ENCODE measurements around the gene SCN2B. TPM values are rescaled to one million over a fixed set of nuclear protein-coding genes. Genes with fewer than 3 reads are reported as not detected.

SCN2B gene
- total RNA-seq, 4 donors from 2014 or later, result 0.37 to 9.3 TPM; not detected in 2

GRCh38 chr11:118155776-118156530, 20.5 kb downstream of the SCN2B start:
- Histone ChIP-seq H3K4me1 (peaks cover 0 to 9% of the 10 kb centered on the region in 2 donors), H3K27ac (no peak overlapping the region), H3K4me3 (no peak overlapping the region), H3K27me3 (no peaks in the 10 kb centered on the region), H3K36me3 (no peaks in the 10 kb centered on the region), H3K9me3 (no peaks in the 10 kb centered on the region)
- TF ChIP-seq POLR2A (IDR thresholded peaks at IDR 0.05) (no peak), CTCF (IDR thresholded peaks at IDR 0.05) (no peak)
- DNase-seq, result no peak
- intact Hi-C loops (cut with DNase I; ENCODE audit: low total_unique reads), result no loop called here

- TF ChIP-seq POLR2A (IDR thresholded peaks at IDR 0.05) (no peak), CTCF (IDR thresholded peaks at IDR 0.05) (no peak)
- Histone ChIP-seq H3K27me3 (no peaks in the 10 kb centered on the region), H3K36me3 (no peaks in the 10 kb centered on the region), H3K27ac (no peak overlapping the region), H3K4me3 (no peak overlapping the region), H3K9me3 (no peaks in the 10 kb centered on the region), H3K4me1 (peaks cover 0 to 9% of the 10 kb centered on the region in 2 donors)
- intact Hi-C loops (cut with DNase I; ENCODE audit: low total_unique reads), result no loop called here
- DNase-seq, result no peak
These were observed 21.8 kb downstream of the SCN2B start for GRCh38 chr11:118154641-118155040.

- TF ChIP-seq CTCF (IDR thresholded peaks at IDR 0.05) (no peak), POLR2A (IDR thresholded peaks at IDR 0.05) (no peak)
- Histone ChIP-seq H3K4me3 (no peak overlapping the region), H3K27me3 (no peaks in the 10 kb centered on the region), H3K4me1 (peaks cover 0 to 9% of the 10 kb centered on the region in 2 donors), H3K9me3 (no peaks in the 10 kb centered on the region), H3K27ac (no peak overlapping the region), H3K36me3 (no peaks in the 10 kb centered on the region)
- no peak for DNase-seq
- intact Hi-C loops (cut with DNase I; ENCODE audit: low total_unique reads), result no loop called here
These were observed 22.5 kb downstream of the SCN2B start for GRCh38 chr11:118153976-118154375.

- Histone ChIP-seq H3K4me1 (peaks cover 0 to 9% of the 10 kb centered on the region in 2 donors), H3K4me3 (no peak overlapping the region), H3K36me3 (no peaks in the 10 kb centered on the region), H3K27me3 (no peaks in the 10 kb centered on the region), H3K9me3 (no peaks in the 10 kb centered on the region), H3K27ac (no peak overlapping the region)
- intact Hi-C loops (cut with DNase I; ENCODE audit: low total_unique reads), result no loop called here
- DNase-seq, result no peak
- TF ChIP-seq CTCF (IDR thresholded peaks at IDR 0.05) (no peak), POLR2A (IDR thresholded peaks at IDR 0.05) (no peak)
These were observed 22.9 kb downstream of the SCN2B start for GRCh38 chr11:118153516-118153915.

- no peaks in the 10 kb centered on the region for H3K36me3 ChIP-seq
- H3K4me1 ChIP-seq, result peaks cover 0 to 9% of the 10 kb centered on the region in 2 donors
- TF ChIP-seq CTCF (IDR thresholded peaks at IDR 0.05), result no peak
- TF ChIP-seq POLR2A (IDR thresholded peaks at IDR 0.05), result no peak
- peak within 1 kb of the TSS; percentile 38 to 40 for H3K4me3 ChIP-seq
- peak within 1 kb of the TSS in 1 of 2 donors; percentile 11 for H3K27ac ChIP-seq
- intact Hi-C loops (cut with DNase I; ENCODE audit: low total_unique reads), result no loop called here
- H3K27me3 ChIP-seq, result no peaks in the 10 kb centered on the region
- H3K9me3 ChIP-seq, result no peaks in the 10 kb centered on the region
- peak; percentile 49 to 63 for DNase-seq
These were observed 23.6 kb downstream of the SCN2B start, which contains the start of gene SCN4B for GRCh38 chr11:118152552-118153471. TSS of gene SCN4B (minus strand) at chr11:118152823. CDS start at chr11:118152673, 150 bp downstream.

Measured in uterus (tissue), 4 donors.